Gastrocnemius medialis (tissue), 4 donors: Measurements from ENCODE around the gene GORAB.

Experiments used
- CTCF ChIP-seq, 5 experiments: fragments of 450-650 bp in 3 of 5; fragments of 200-600 bp in 2 of 5; sonication (generic) in 2 of 5; IDR thresholded peaks in 4 of 5; conservative IDR thresholded peaks in 1 of 5; 1 replicate in 4 of 5; 2 replicates in 1 of 5; pipeline ENCODE4 v1.5.1; 2016 to 2019; ENCODE audit warnings: antibody characterized with exemption in 5 of 5, mild to moderate bottlenecking in 3 of 5, moderate library complexity in 3 of 5
- POLR2A ChIP-seq, 2 donors: fragments of 450-650 bp; IDR thresholded peaks; one replicate each; pipeline ENCODE4 v1.6.1; 2017; ENCODE audit warnings: antibody characterized with exemption in 2 of 2, mild to moderate bottlenecking in 2 of 2, moderate library complexity in 2 of 2

- TF ChIP-seq POLR2A (IDR thresholded peaks at IDR 0.05) (no peak), CTCF (IDR thresholded peaks at IDR 0.05 in 4 of 5, conservative IDR thresholded peaks at IDR 0.05 in 1 of 5) (no peak)
Measured at GRCh38 chr1:170537798-170538503, 6.0 kb downstream of the GORAB start.
